Glutamatergic neuron (in vitro differentiated cells): ENCODE measurements around the gene KLF18. TPM values are rescaled to one million over a fixed set of nuclear protein-coding genes. Genes with fewer than 3 reads are reported as not detected.

Source experiments
- DNase-seq: peaks from one replicate; pipeline ENCODE4 v3.0.0; 2022
- H3K27ac Mint-ChIP-seq: one replicate; pipeline ENCODE4 v1.8.0; 2020; ENCODE audit warnings: mild to moderate bottlenecking, mixed read lengths, inconsistent platforms; ENCODE audit not compliant: unreplicated experiment
- H3K27me3 Mint-ChIP-seq: one replicate; pipeline ENCODE4 v1.8.0; 2020; ENCODE audit warnings: mild to moderate bottlenecking, moderate library complexity, mixed read lengths, inconsistent platforms; ENCODE audit not compliant: unreplicated experiment
- H3K36me3 Mint-ChIP-seq: one replicate; pipeline ENCODE4 v1.8.0; 2020; ENCODE audit warnings: mild to moderate bottlenecking, mixed read lengths, inconsistent platforms; ENCODE audit not compliant: unreplicated experiment
- H3K4me1 Mint-ChIP-seq: one replicate; pipeline ENCODE4 v1.8.0; 2020; ENCODE audit warnings: mild to moderate bottlenecking, low read depth, mixed read lengths, inconsistent platforms; ENCODE audit not compliant: unreplicated experiment
- H3K4me3 Mint-ChIP-seq: one replicate; pipeline ENCODE4 v1.8.0; 2020; ENCODE audit warnings: mild to moderate bottlenecking, mixed read lengths, inconsistent platforms; ENCODE audit not compliant: unreplicated experiment
- H3K9me3 Mint-ChIP-seq: one replicate; pipeline ENCODE4 v1.8.0; 2020; ENCODE audit warnings: mild to moderate bottlenecking, moderate library complexity, mixed read lengths, inconsistent platforms; ENCODE audit not compliant: unreplicated experiment
- total RNA-seq: library from RNA; stranded (reverse); fragmentation: NEBNext Ultra II Directional; extraction: Animal tissue kit (Norgen Biotek cat#: 25700); gene quantifications from one replicate; pipeline ENCODE4 v1.2.1, GENCODE V29; 2021; ENCODE audit not compliant: unreplicated experiment
- TF ChIP-seq, protein P1 (sequence below): fragments of 200-600 bp; sonication (generic); IDR thresholded peaks from one replicate; pipeline ENCODE4 v1.5.0; 2021; ENCODE audit not compliant: partially characterized antibody, unreplicated experiment

The KLF18 gene
- total RNA-seq, 1 donor from 2014 or later: 0.17 TPM

DNA sequence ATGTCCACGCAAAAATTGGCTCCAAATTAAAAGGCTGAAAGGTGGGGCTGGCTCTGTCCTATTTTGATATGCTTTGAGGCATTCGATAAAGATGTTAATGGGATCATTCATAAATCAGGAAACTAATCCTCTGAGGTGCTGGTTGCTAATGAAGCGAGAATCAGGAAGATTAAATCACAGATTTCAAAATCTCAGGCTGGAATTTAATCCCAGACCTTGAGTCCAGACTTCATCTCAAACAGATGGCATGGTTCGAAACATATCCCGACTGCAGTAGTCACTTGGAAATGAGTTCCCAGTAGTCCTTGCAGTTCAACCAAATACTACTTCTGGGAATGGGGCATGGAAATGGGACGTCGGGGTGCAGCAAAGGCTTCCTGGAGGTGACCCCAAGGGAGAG, 27.3 kb downstream of the KLF18 start:
- Mint-ChIP-seq H3K27ac (no peak overlapping the region), H3K4me1 (no peaks in the 10 kb centered on the region), H3K36me3 (no peaks in the 10 kb centered on the region), H3K4me3 (no peak overlapping the region), H3K27me3 (peaks cover 1% of the 10 kb centered on the region), H3K9me3 (no peaks in the 10 kb centered on the region)
- no peak for DNase-seq
- TF ChIP-seq, protein P1, sequence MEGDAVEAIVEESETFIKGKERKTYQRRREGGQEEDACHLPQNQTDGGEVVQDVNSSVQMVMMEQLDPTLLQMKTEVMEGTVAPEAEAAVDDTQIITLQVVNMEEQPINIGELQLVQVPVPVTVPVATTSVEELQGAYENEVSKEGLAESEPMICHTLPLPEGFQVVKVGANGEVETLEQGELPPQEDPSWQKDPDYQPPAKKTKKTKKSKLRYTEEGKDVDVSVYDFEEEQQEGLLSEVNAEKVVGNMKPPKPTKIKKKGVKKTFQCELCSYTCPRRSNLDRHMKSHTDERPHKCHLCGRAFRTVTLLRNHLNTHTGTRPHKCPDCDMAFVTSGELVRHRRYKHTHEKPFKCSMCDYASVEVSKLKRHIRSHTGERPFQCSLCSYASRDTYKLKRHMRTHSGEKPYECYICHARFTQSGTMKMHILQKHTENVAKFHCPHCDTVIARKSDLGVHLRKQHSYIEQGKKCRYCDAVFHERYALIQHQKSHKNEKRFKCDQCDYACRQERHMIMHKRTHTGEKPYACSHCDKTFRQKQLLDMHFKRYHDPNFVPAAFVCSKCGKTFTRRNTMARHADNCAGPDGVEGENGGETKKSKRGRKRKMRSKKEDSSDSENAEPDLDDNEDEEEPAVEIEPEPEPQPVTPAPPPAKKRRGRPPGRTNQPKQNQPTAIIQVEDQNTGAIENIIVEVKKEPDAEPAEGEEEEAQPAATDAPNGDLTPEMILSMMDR: no peak

DNA sequence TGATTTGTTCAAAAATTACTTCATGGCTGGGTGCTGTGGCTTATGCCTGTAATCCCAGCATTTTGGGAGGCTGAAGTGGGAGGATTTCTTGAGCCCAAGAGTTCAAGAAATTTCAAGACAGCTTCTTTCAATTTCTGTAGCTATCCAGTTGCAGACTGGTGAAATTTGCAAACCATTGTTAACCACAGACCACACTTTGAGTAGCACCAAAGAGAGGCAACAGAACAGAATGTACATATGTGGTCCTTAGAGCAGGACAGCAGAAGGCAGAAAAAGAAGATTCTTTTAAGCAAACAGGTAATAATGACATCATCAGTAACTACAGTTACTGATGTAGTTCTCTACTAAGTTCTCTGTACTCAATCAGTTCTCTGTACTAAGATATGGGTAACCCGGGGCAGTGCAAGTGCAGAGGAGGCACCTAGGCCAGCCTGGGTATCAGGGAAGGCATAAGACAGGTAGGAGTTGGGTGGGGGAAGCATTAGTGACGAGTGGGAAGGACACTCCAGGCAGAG, 28.3 kb downstream of the KLF18 start:
- peaks cover 1% of the 10 kb centered on the region for H3K27me3 Mint-ChIP-seq
- no peaks in the 10 kb centered on the region for H3K36me3 Mint-ChIP-seq
- no peaks in the 10 kb centered on the region for H3K4me1 Mint-ChIP-seq
- DNase-seq: no peak
- H3K9me3 Mint-ChIP-seq: no peaks in the 10 kb centered on the region
- no peak overlapping the region for H3K27ac Mint-ChIP-seq
- TF ChIP-seq, protein P1: no peak
- no peak overlapping the region for H3K4me3 Mint-ChIP-seq

GRCh38 chr1:44112486-44112885, 28.9 kb downstream of the KLF18 start:
- H3K27me3 Mint-ChIP-seq: peaks cover 1% of the 10 kb centered on the region
- no peaks in the 10 kb centered on the region for H3K9me3 Mint-ChIP-seq
- H3K4me1 Mint-ChIP-seq: no peaks in the 10 kb centered on the region
- TF ChIP-seq, protein P1: no peak
- no peak for DNase-seq
- no peak overlapping the region for H3K4me3 Mint-ChIP-seq
- no peak overlapping the region for H3K27ac Mint-ChIP-seq
- H3K36me3 Mint-ChIP-seq: no peaks in the 10 kb centered on the region

DNA sequence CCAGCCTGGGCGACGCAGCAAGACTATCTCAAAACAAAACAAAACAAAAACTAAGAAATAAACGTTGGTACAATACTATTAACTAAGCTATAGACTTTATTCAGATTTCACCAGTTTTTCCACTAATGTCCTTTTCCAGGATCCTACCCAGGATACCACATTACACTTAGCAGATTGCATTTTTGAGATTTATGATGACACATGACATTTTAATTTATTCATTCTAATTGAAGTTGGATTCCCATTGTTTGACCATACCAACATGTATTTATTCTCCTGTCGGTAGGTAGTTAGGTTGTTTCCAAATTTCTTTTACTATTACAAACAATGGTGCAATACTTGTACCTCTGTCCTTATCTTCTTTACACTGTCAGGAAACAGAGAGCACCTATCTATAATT, 29.6 kb downstream of the KLF18 start:
- Mint-ChIP-seq H3K27ac (no peak overlapping the region), H3K36me3 (no peaks in the 10 kb centered on the region), H3K4me3 (no peak overlapping the region), H3K4me1 (no peaks in the 10 kb centered on the region), H3K27me3 (peaks cover 2% of the 10 kb centered on the region), H3K9me3 (no peaks in the 10 kb centered on the region)
- DNase-seq: no peak
- TF ChIP-seq, protein P1: no peak

DNA sequence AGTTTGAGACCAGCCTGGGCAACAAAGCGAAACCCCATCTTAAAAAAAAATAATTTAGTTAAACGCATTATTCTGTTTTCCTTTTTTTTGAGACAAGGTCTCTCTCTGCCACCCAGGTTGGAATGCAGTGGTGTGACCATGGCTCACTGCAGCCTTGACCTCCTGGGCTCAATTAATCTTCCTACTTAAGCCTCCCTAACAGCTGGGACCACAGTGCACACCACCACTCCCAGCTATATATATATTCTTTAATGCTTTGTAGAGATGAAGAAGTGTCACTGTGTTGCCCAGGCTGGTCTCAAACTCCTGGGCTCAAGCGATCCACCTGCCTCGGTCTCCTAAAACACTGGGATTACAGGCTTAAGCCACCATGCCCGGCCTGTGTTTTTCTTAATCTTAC, 30.5 kb downstream of the KLF18 start:
- Mint-ChIP-seq H3K4me1 (no peaks in the 10 kb centered on the region), H3K27me3 (peaks cover 6% of the 10 kb centered on the region), H3K4me3 (no peak overlapping the region), H3K27ac (no peak overlapping the region), H3K36me3 (no peaks in the 10 kb centered on the region), H3K9me3 (no peaks in the 10 kb centered on the region)
- no peak for DNase-seq
- TF ChIP-seq, protein P1: no peak
